Stimulated activated CD4-positive, alpha-beta T cell treated with anti-CD3 and anti-CD28 coated beads, Interleukin-2, amount 100 ng/mL, for 48 hours (primary cell): Measurements from ENCODE around the gene FBN2.
"Not testable (repeated sequence)": the region's sequence is repeated elsewhere in the genome, so short reads cannot be mapped to it uniquely, and the experiment has no call there.

Experiments used
- DNase-seq, 2 donors: peaks; one replicate each; pipeline ENCODE4 v3.0.0-alpha.2; 2020

Gene FBN2

DNA sequence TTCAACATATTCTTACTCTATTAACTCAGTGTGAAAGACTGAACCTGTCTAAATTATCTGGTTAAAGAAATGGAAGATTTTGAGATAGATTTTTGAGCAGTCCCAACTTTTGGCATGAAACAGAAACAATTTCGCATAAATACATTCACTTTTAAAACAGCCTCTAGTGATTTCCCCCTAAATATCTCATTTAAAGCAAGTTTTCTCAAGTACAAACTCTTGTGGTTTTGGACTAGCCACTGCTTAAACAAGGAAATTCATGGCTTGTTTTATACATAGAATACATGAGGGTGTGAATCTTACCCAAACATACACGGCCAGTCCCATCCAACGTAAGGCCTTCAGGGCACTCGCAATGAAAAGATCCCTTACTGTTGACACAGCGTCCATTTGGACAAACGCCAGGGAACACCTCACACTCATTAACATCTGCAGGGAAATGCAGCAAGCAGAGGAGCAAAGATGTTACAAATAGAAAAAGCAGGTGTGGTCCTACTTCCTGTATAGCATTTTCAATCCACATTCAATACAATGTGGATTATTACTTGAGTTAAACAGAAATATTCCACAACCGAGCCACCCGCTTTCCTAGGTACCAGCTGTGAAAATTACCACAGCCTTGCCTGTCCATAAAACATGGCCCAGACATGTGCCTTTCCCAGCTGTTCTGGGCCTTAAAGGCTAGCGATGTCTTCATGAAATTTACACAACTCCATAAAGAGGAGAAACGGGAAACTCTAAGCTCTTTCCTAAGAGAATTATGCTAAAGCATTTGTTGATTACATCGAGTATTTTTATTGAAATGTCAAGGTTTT, 188.8 kb downstream of the FBN2 start:
- no peak for DNase-seq

DNA sequence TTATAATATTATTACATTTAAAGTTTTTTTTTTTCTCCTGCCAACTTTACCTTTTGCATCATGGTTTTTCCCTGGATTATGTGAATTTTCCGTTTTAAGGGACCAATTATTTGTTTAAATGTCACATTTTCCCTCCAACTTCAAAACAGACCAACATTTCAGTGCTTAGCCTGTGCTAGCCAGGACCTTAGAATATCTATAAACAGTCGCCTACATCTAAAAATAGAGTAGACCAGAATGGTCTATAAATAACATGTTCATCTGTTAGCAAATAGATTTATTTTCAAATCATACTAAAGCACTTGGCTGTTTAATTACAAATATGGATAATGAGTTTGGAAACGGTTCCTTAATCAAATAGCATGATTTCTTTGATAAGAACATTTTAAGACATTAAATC, 192.0 kb downstream of the FBN2 start:
- no peak for DNase-seq

DNA sequence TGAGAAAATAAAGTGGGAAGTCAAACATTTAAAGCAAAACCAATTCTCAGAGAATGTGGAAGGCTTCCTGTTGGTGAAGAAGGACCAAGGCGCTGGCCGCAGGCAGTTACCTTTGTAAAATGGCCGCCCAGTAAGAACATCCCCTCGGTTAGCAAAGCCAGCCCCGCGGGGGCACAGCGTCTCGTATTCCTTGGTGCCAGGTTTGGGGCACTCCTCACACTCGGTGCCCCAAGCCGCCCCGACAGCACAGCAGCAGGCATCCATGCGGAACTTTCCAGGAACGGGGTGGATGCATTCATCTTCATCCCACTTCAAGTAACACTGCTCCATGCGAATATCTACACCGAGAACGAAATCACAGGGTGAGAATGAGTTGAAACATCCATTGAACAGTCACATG, 192.8 kb downstream of the FBN2 start:
- no peak for DNase-seq

DNA sequence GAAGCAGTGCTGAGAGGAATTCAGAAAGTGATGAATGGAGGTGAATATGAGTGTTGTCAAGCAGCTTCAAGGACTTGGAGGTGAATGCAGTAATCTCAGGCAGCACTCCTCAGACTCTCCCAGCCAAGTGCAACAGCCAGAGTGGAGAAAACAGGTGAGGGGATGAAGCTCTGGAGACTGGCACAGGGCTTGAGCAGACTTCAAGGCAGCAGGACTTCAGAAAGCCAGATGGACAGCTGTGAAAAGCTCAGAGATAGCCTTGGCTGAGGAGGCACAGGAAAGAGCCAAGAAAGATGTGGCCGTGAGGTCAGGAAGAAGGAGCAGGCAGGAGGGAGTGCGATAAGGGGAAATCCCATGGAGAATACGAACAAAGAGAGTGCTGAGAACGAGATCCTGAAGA, 194.9 kb downstream of the FBN2 start:
- DNase-seq: no peak

DNA sequence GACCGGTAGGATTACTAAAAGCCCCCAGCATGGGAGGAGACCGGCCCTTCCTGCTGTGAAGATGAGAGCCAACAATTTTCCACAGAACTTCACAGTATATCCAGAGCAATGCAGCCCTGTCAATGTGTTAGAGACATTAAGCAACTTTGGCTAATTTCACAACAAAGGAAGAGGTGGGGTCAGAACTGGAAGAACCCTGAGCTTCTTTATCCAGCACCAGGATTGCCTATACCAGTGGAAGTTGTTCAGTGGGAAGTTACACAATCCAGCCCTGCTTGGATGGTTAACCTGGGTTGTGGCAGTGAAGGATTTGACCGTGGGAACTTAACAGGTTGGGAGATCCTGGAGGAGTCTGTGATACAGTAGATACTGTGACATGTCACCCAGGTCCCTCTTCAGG, 197.0 kb downstream of the FBN2 start:
- DNase-seq: no peak

DNA sequence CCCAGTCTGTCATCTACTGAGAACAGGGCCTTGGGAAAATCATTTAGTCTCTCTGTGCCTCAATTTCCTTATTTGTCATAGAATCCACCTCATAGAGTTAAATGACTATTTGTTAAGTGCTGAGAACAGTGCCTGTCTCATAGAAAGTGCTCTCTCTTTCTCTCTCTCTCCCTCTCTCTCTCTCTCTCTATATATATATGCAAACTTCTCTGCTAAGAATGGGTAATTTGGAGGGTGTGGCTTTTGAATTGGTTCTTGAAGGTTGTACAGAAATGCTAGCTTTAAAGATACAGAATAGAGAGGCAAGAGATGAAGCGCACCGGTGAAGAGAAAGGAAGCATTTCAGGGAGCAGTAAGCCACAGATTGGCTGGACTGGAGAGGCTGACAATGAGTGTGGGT, 197.4 kb downstream of the FBN2 start:
- no peak for DNase-seq

DNA sequence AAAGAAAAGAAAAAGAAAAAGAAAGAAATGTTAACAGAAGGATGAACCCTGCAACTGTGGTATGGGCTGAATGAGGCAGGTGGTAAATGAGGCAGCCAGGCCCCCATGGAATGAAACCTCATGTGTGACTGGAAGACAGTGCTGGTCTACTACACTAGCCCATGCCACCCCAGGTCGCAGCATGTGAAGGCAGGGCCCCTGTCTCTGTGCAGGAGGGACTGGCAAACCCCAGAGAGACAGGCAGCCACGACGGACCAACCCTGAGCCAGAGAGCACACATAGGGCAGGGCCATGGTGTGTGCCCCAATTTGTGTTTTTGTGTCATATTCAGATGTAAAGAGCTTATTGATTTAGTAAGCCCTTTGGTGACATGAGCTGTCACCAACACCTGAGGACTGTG, 198.5 kb downstream of the FBN2 start:
- no peak for DNase-seq

DNA sequence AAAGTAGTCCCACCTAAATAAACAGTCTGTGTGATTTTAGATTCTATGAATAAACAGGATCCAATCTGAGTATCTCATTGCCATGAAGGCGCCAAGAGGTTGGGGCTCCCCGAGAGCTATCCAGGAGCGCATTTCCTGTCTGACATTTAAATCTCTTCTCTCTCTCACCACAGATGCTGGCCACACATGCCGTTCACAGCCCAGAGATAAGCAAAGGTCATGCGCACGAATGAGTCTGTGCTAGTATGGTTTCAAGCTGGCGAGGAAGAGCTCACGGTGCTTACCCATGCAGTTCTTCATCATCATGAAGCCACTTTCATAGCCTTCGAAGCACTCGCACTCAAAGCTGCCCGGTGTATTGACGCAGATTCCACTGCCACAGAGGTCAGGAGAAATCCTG, 199.4 kb downstream of the FBN2 start:
- no peak for DNase-seq

DNA sequence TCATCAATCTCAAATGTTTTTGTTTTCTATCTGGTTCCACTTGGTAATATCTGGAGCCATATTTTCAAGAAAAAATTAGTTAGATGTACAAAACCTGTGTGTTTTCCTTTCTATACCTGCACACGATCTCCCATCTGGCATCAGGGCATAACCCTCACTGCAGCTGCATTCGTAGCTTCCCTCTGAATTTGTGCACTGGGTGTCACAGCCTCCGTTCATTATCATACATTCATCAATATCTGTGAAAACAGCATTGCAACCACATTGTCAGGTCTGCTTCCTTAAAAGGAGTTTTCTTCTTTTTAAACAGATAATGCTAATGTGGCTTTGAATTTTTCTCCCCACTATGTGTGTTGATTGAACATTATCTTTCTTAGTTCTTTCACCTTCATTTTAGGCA, 202.7 kb downstream of the FBN2 start:
- DNase-seq: no peak

DNA sequence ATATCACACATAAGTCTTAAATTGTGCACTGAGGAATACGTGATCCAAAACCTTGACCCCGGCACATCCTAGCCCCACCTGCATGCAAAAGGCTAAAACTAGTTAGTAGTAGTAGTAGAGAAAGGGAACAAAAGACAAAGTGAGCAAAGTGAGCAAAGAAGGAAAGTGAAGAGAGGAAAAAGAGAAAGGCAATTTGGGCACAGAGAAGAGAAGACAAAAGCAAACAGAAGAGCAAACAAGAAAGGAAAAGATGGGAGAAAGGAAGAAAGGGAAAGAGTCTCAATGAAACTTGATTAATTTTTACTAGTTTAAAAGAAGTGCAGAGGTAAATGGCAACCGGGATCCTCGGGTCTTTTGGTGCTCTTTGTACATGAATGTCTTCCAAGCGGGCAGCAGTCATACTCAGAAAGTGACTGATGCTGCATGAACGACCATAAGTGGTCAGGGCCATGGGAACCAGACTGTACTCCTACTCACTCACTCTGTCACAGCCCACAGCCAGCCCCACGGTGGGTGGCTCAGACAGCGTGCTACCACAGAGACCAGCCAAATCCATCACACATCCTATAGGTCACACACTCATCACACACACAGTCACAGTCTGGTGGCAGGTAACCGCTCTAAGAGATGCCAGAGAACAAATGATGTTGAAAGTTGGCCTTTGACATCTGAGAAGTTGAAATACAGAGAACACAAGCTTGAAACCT, 203.9 kb downstream of the FBN2 start:
- DNase-seq: no peak

DNA sequence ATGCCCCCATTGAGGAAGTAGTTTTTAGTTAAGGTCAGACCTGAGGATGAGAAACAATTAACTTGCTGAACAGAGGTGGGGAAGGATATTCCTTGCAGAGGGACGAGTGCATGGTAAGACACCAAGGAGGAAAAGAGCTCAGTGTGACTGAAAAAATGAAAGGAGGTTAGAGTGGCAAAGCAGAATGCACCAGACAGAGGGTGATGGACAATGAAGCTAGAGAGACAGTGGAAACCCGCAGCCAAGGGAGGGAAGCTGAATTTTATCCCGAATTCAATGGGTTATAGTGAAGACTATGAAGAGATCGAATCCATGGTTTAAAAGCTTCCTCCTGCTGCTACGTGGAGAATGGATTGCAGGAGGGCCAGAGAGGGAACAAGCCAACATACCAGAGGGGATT, 206.8 kb downstream of the FBN2 start:
- DNase-seq: no peak

DNA sequence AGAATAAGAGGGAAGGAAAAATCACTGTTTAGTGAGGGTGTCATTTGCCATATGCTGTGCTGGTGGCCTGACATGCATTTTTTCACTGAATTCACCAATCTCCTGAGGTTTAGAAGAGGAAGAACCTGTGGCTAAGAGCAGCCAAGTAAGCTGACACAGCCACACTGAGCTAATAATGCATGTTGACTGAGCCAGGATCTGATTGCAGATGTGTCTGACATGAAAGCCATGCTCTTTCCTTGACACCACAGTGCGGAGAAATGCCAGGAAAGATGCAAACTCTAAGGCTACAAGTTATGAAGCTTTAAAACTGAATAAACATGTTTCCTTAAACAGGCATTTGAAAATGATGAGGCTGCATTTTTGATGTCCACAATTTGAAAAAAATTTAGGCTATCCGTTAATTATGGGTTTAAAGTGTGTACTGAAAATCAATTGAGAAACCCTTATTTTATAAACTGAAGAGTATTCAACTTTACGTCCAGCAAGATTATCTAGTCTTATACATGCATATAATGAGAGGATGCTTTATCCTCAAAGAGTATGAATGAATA, 208.6 kb downstream of the FBN2 start:
- DNase-seq: no peak

DNA sequence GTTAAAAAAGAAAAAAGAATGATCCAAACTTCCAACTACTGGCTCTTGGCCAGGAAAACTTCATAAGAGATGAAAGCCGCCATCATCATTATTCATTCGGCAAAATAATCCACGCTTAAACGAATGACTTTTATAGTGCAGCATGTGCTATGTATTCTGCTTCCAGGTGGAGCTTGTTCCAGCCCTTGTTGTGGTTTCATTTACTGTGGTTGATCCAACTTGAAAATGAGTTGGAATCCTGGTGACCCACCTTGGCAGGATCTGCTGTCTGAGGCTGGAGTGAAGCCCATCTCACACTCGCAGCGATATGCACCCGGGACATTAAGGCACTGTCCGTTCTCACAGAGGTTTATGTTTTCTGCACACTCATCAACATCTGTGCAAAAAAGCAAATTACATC, 209.6 kb downstream of the FBN2 start:
- no peak for DNase-seq

DNA sequence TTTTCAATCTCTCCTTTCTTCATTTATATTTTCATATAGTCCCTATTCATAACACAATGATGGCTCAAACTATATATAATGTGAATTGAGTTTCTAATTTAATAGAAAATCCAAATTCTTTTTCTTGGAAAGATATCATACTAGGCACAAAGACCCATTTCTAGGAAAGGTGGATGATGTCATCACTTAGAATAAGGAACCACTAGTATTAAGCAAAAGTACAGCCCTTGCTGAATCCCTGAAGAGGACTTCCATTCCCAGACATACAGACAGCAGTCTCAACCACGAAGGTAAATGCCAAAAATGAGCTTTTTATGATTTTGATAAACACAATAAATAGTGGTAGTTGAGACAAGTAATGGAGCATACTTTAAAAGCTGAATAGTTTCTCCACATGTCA, 210.0 kb downstream of the FBN2 start:
- no peak for DNase-seq

DNA sequence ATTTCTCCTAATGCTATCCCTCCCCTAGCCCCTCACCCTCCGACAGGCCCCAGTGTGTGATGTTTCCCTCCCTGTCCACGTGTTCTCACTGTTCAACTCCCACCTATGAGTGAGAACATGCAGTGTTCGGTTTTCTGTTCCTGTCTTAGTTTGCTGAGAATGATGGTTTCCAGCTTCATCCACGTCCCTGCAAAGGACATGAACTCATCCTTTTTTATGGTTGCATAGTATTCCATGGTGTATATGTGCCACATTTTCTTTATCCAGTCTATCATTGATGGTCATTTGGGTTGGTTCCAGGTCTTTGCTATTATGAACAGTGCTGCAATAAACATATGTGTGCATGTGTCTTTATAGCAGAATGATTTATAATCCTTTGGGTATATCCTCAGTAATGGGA, 216.6 kb downstream of the FBN2 start:
- DNase-seq: not testable (repeated sequence)

DNA sequence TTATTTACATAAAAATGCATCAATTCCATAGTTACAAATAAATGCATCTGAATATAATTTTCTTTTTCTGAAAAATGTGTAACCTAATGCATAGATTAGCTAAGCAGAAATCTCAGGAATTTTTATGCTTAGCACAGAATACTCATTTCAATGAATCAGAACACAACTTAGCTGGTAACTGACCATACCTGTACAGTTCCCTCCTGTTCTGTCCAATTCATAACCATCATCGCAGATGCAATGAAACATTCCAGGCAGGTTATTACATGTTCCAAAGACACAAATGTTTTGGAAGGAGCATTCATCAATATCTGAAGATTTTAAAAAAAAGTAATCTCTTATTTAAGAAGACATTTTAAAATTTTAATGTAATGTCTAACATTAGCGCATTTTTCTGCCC, 219.4 kb downstream of the FBN2 start:
- no peak for DNase-seq

DNA sequence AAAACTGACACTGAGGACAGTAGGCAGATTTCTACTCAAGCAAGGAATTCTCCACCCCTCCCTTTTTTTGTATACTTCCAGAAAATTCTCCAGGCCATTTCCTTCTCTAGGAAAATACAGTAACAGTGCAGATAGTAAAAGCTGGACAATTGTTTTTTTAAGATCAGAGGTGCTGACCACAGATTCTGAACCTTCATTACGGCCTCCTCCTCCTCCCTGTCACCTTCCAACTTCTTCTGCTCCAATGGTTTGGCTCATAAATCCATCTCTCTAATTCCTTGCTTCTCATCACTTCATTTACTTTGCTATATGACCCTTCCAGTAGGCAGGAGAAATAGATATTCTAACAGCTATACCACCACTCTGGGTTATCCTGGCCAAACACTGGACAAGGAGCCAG, 220.6 kb downstream of the FBN2 start:
- no peak for DNase-seq

DNA sequence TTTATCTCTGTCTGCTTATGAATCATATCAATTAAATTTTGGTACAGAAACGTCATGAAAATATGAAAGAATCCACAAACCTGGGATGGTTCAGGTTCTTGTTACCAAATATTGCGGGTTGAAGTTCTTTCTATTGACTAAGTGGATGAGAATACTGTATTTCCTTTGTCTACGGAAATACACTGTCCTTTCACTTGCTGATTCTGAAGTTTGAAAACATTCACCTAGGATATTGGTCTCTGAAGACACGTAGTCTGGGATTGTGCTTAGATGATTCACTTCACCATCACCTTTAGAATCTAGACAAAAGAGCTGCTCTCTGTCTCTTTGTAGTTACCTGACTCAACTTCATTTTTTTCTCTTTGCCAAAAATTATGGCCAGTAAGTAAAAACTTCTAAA, 222.4 kb downstream of the FBN2 start:
- DNase-seq: no peak

DNA sequence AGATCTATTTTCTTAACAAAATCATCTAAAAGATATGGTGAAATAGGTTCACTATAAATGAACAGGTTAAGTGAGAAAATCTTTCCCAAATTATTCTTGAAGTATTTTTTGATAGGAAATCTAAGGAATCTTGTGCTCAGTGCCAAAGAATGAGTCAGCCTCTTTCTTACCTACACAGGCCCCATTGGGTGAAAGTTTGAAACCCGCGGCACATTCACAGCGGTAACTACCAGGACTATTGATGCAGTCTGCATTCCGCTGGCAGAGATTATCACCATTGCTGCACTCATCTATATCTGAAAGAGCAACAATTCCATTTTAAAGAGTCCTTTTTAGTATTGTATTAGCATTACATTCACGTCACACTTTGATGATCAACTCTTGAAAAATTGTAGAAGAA, 232.7 kb downstream of the FBN2 start:
- no peak for DNase-seq

DNA sequence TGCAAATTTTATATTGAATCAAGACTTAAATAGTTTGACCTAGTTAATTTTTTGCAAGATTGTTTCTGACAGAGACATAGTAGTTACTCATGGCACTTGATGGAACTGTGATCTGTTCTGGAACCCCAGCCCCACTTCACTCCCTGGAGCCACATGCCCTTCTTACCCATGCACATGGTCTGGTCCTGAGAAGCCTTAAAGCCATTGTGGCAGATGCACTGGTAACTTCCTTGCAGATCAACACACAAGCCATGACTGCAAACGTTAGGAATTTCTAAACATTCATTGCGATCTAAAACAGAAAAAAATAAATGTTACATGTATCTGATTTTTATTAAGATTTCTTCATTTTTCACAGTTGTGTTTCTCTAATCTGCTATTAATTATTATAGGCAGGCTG, 233.3 kb downstream of the FBN2 start:
- DNase-seq: no peak

DNA sequence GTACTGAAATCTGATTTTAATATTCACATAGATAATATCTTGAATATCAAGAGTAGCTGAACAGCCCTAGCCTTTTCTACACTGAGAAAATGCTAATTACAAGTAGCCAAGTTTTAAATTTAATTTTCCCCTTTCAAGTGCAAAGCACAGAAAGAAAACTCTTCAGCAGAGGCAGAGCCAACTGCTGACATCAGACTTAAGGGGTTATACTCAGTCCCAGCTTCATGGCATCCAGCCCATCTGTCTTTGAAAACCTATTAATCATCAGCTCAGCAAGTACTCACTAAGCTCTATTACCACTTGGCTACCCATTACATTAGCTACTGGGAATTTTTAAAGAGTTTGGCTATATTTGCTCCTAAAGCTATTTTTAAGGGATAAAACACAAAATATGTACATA, 234.0 kb downstream of the FBN2 start:
- no peak for DNase-seq

DNA sequence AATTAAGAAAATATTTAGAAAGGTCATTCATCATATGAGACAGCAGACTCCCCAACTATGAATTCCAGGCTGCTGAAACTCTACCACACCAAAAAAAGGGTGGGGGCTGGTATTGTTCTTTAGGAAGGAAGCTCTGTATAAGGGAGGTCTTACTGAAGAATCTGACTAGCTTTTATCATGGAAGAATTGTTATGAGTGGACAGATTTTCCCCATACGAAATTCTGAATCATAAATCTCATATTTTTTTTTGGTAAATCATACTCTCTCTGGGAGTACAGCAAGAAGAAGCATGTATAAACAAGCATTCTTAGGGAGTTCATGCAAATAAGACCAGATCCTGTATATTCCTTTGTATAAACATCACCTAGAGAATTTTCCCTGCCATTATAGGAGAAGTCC, 234.5 kb downstream of the FBN2 start:
- no peak for DNase-seq

DNA sequence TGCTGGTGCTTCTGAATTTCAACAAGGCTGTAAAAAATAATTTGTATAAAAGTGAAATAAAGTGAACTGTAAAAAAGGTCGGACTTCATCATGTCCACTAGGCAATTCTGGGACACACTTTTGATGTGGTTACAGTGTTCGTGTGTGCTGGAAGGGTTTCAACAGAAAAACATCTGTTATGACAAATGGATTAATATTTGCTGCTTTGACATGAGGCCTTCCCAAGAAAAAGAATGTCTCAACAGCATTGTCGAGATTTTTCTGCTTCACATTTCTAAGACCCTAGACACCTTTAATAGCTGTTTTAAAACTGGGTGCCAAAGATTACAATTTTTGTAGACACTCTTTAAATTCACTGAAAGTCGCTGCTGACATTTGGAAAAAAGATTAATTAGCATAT, 237.9 kb downstream of the FBN2 start:
- DNase-seq: no peak

DNA sequence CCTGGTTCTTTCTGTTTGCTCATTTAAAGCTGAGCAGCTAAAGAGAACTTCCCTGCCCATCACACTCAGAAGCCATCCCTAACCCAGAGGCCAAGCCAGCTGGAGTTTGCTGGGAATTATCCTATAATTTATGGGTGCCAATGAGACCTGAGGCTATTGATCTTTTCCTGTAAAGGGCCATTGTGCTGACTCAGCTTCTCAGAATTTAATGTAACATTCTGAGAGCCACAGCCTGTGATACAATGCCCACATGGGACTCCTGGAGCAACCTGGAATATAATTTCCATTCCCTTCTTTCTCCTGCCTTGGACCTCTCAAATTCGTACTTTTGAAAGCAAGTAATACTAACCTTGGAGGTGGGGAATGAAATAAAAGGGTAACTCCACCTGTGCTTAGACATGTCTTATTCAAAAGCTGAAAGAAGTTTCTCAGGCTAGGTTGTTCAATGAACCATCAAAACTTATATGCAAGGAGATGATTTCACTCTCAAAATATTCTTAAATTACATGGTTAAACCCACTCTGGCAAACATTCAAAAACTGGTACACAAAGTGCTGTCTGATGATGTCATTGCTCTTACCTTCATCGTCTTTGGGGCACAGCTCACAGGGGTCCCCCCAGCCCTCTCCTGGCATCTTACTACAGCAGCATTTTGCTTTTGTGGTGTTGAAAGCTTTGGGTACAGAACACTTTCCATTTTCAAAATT, 247.7 kb downstream of the FBN2 start:
- DNase-seq: no peak
